AG10803 (cell line): ENCODE measurements around the gene BMPR1B.
A peak's percentile ranks its signal among the peaks of the same experiment; 100 is the strongest.

Experiments used
- DNase-seq: peaks from one replicate; pipeline ENCODE4 v3.0.0; 2010; ENCODE audit warnings: low read depth
- H3K4me3 ChIP-seq: 2 replicates; pipeline ENCODE4 v1.5.1; 2011; ENCODE audit warnings: mild to moderate bottlenecking, low read length, control low read depth
- TF ChIP-seq, protein P1 (sequence below): conservative IDR thresholded peaks from 2 replicates; pipeline ENCODE4 v1.5.1; 2011; ENCODE audit warnings: mild to moderate bottlenecking, low read length, control low read depth, inconsistent platforms

BMPR1B gene

DNA sequence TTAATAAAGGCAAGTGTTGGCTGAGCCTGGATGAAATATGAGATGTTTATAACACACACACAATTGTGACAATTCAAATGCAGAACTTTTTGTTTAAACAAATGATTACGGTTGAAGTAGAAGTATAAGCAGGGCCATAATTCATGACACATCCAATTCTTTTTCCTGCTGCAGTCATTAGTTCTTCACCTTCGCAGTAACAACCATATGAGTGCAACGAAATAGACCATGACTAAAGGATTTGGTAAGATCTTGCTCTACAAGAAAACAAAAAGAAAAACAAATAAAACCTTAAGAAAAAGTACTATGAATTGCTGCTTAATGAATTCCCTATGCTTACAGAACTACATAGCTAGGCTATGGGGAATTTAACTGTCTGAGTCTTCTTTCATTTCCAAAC lies 13.9 kb upstream of the BMPR1B start:
- TF ChIP-seq, protein P1, sequence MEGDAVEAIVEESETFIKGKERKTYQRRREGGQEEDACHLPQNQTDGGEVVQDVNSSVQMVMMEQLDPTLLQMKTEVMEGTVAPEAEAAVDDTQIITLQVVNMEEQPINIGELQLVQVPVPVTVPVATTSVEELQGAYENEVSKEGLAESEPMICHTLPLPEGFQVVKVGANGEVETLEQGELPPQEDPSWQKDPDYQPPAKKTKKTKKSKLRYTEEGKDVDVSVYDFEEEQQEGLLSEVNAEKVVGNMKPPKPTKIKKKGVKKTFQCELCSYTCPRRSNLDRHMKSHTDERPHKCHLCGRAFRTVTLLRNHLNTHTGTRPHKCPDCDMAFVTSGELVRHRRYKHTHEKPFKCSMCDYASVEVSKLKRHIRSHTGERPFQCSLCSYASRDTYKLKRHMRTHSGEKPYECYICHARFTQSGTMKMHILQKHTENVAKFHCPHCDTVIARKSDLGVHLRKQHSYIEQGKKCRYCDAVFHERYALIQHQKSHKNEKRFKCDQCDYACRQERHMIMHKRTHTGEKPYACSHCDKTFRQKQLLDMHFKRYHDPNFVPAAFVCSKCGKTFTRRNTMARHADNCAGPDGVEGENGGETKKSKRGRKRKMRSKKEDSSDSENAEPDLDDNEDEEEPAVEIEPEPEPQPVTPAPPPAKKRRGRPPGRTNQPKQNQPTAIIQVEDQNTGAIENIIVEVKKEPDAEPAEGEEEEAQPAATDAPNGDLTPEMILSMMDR: no peak
- no peak for DNase-seq

GRCh38 chr4:94744850-94745249 lies 12.9 kb upstream of the BMPR1B start:
- H3K4me3 ChIP-seq: no peak overlapping the region
- TF ChIP-seq, protein P1: no peak
- no peak for DNase-seq

More for the DNA sequence above, 13.9 kb upstream of the BMPR1B start:
- no peak overlapping the region for H3K4me3 ChIP-seq

GRCh38 chr4:94746746-94747145 lies 11.0 kb upstream of the BMPR1B start:
- TF ChIP-seq, protein P1: peak; percentile 23; the same call in 1 of the 2 replicates
- no peak overlapping the region for H3K4me3 ChIP-seq
- DNase-seq: no peak

GRCh38 chr4:94758141-94758699 lies 465 bp downstream of the BMPR1B start:
- TF ChIP-seq, protein P1: no peak
- DNase-seq: peak; percentile 43
- peak overlapping the region; percentile 65 for H3K4me3 ChIP-seq

- TF ChIP-seq, protein P1: no peak
- DNase-seq: no peak
- peak overlapping the region; percentile 65 for H3K4me3 ChIP-seq
Observed at GRCh38 chr4:94758700-94759399, 1.1 kb downstream of the BMPR1B start.

GRCh38 chr4:94759767-94760211 lies 2.0 kb downstream of the BMPR1B start:
- H3K4me3 ChIP-seq: no peak overlapping the region
- TF ChIP-seq, protein P1: no peak
- no peak for DNase-seq

GRCh38 chr4:94762326-94762725 lies 4.6 kb downstream of the BMPR1B start:
- DNase-seq: no peak
- TF ChIP-seq, protein P1: no peak
- H3K4me3 ChIP-seq: no peak overlapping the region
